ENCODE results near the gene MYBPC1. TPM values are rescaled to one million over a fixed set of nuclear protein-coding genes. Genes with fewer than 3 reads are reported as not detected.

The MYBPC1 gene
- total and polyA plus RNA-seq, 9 of the 15 experiments (the other 6 are each of a cell fraction or from before 2014, with no cell fraction given), result not detected

- TF ChIP-seq RREB1 (CRISPR knock-in tag; IDR thresholded peaks at IDR 0.05), result no peak; the same call in 1 of the 2 replicates
- TF ChIP-seq ZBTB40 (IDR thresholded peaks at IDR 0.05), result no peak
- TF ChIP-seq ZBTB40 (CRISPR knock-in tag; IDR thresholded peaks at IDR 0.05), result no peak; the same call in 1 of the 2 replicates
- TF ChIP-seq ZBTB2 (IDR thresholded peaks at IDR 0.05), result peak; percentile 63; the same call in 1 of the 2 replicates
- TF ChIP-seq CCAR2 (IDR thresholded peaks at IDR 0.05; ENCODE audit: low read depth, low read length), result no peak
- TF ChIP-seq ID3 (CRISPR knock-in tag; IDR thresholded peaks at IDR 0.05), result no peak
- peak; percentile 61; the same call in 1 of the 2 replicates for TF ChIP-seq ID3 (tag; IDR thresholded peaks at IDR 0.05)
- TF ChIP-seq ZNF583 (CRISPR knock-in tag; IDR thresholded peaks at IDR 0.05), result peak; percentile 30; the same call in 1 of the 2 replicates
These were observed 101.8 kb downstream of the MYBPC1 start (continued) for GRCh38 chr12:101696251-101697196.

Measured in K562 (cell line).